ENCODE results near the gene PCDHB15. TPM values are rescaled to one million over a fixed set of nuclear protein-coding genes. Genes with fewer than 3 reads are reported as not detected.
"Not testable (repeated sequence)": the region's sequence is repeated elsewhere in the genome, so short reads cannot be mapped to it uniquely, and the experiment has no call there.

PCDHB15 gene
- total and polyA plus RNA-seq, 12 donors: 2.3 to 10.5 (median 4.6) TPM

GRCh38 chr5:141208478-141208877 lies 36.7 kb upstream of the PCDHB15 start, which contains the start of gene PCDHB12:
Gene PCDHB12 (plus strand): TSS chr5:141208719. CDS start chr5:141208908, 189 bp downstream.
- Histone ChIP-seq H3K27ac (no peak within 1 kb of the TSS), H3K4me1 (peaks cover 0 to 1% (median 0%) of the 10 kb centered on the region in 9 donors), H3K27me3 (peaks cover 0 to 51% (median 15%) of the 10 kb centered on the region in 7 donors), H3K4me3 (peak within 1 kb of the TSS in 6 of 10 donors; percentile 12 to 34 (median 26)), H3K36me3 (peaks cover 0 to 33% (median 0%) of the 10 kb centered on the region in 9 donors), H3K9me3 (peaks cover 0 to 99% (median 39%) of the 10 kb centered on the region in 11 donors)
- intact Hi-C loops (cut with DNase I): loop anchor here in 1 of 10 donors (10.0 kb wide), 1 partner anchor 116 kb away; the partner anchor contains the start of gene TAF7
- TF ChIP-seq, protein P1, sequence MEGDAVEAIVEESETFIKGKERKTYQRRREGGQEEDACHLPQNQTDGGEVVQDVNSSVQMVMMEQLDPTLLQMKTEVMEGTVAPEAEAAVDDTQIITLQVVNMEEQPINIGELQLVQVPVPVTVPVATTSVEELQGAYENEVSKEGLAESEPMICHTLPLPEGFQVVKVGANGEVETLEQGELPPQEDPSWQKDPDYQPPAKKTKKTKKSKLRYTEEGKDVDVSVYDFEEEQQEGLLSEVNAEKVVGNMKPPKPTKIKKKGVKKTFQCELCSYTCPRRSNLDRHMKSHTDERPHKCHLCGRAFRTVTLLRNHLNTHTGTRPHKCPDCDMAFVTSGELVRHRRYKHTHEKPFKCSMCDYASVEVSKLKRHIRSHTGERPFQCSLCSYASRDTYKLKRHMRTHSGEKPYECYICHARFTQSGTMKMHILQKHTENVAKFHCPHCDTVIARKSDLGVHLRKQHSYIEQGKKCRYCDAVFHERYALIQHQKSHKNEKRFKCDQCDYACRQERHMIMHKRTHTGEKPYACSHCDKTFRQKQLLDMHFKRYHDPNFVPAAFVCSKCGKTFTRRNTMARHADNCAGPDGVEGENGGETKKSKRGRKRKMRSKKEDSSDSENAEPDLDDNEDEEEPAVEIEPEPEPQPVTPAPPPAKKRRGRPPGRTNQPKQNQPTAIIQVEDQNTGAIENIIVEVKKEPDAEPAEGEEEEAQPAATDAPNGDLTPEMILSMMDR (IDR thresholded peaks at IDR 0.05): peak in 7 of 9 donors; percentile 21 to 50 (median 32)
- DNase-seq (no peak), ATAC-seq (no peak)
- 18% methylated on average over 11 of the region's 11 CpGs for WGBS, 2 donors

- intact Hi-C loops (cut with DNase I): loop anchor here in 4 of 10 donors (10.0 kb wide), 2 partner anchors 205 to 355 kb away; partner anchors contain the start of genes PCDHGA10 (in 1 of the 4) and PCDHGB7 (in 1 of the 4)
- not testable (repeated sequence) for ATAC-seq
These were observed 34.9 kb upstream of the PCDHB15 start for GRCh38 chr5:141210281-141210680.

GRCh38 chr5:141210849-141211248 lies 34.3 kb upstream of the PCDHB15 start:
- H3K4me1 ChIP-seq, H3K4me3 ChIP-seq, H3K27ac ChIP-seq, ATAC-seq, DNase-seq: not testable (repeated sequence)
- peaks cover 0 to 36% (median 13%) of the 10 kb centered on the region in 7 donors for H3K27me3 ChIP-seq
- H3K36me3 ChIP-seq: peaks cover 0 to 11% (median 0%) of the 10 kb centered on the region in 9 donors
- 21 to 27% methylated on average over 16 to 21 of the region's 27 CpGs for WGBS, 2 donors
- intact Hi-C loops (cut with DNase I): loop anchor here in 4 of 10 donors (10.0 kb wide), 2 partner anchors 204 to 354 kb away; partner anchors contain the start of genes PCDHGA10 (in 1 of the 4) and PCDHGB7 (in 1 of the 4)
- peaks cover 0 to 93% (median 34%) of the 10 kb centered on the region in 11 donors for H3K9me3 ChIP-seq

More at GRCh38 chr5:141210281-141210680, 34.9 kb upstream of the PCDHB15 start:
- H3K4me1 ChIP-seq, DNase-seq, H3K27ac ChIP-seq, H3K4me3 ChIP-seq: not testable (repeated sequence)
- WGBS, 2 donors: 31 to 32% methylated on average over 34 to 39 of the region's 39 CpGs
- Histone ChIP-seq H3K27me3 (peaks cover 0 to 40% (median 13%) of the 10 kb centered on the region in 7 donors), H3K9me3 (peaks cover 0 to 95% (median 37%) of the 10 kb centered on the region in 11 donors), H3K36me3 (peaks cover 0 to 17% (median 0%) of the 10 kb centered on the region in 9 donors)

- peak; percentile 49 to 91 (median 81) for ATAC-seq
- DNase-seq: peak; percentile 42 to 58
- H3K27me3 ChIP-seq: peaks cover 0 to 32% (median 10%) of the 10 kb centered on the region in 7 donors
- intact Hi-C loops (cut with DNase I): loop anchor here in 4 of 10 donors (10.0 kb wide), 2 partner anchors 201 to 351 kb away; partner anchors contain the start of genes PCDHGA10 (in 1 of the 4) and PCDHGB7 (in 1 of the 4)
- H3K36me3 ChIP-seq: peaks cover 0 to 18% (median 0%) of the 10 kb centered on the region in 9 donors
- peak within 1 kb of the TSS in 9 of 10 donors; percentile 16 to 46 (median 38) for H3K4me3 ChIP-seq
- H3K27ac ChIP-seq: peak within 1 kb of the TSS in 1 of 10 donors; percentile 34
- 4 to 12% methylated on average over 13 of the region's 18 CpGs for WGBS, 2 donors
- peaks cover 0 to 93% (median 53%) of the 10 kb centered on the region in 11 donors for H3K9me3 ChIP-seq
- not testable (repeated sequence) for H3K4me1 ChIP-seq
- TF ChIP-seq, protein P1 (IDR thresholded peaks at IDR 0.05): peak in 8 of 9 donors; percentile 13 to 61 (median 47)
These were observed 31.4 kb upstream of the PCDHB15 start, which contains the start of gene PCDHB13 for GRCh38 chr5:141213656-141214339. Gene PCDHB13 (plus strand): TSS chr5:141213919. CDS start chr5:141214124, 205 bp downstream.

GRCh38 chr5:141214583-141214982 lies 30.6 kb upstream of the PCDHB15 start:
- Histone ChIP-seq H3K36me3 (peaks cover 0 to 26% (median 0%) of the 10 kb centered on the region in 9 donors), H3K27me3 (peaks cover 0 to 25% (median 5%) of the 10 kb centered on the region in 7 donors), H3K9me3 (peaks cover 0 to 93% (median 46%) of the 10 kb centered on the region in 11 donors), H3K4me3 (peak overlapping the region in 2 of 10 donors; percentile 5 to 20)
- peak in 2 of 8 donors; percentile 39 to 44 for ATAC-seq
- WGBS, 2 donors: 50 to 51% methylated on average over 10 of the region's 12 CpGs
- DNase-seq, H3K27ac ChIP-seq, H3K4me1 ChIP-seq: not testable (repeated sequence)
- intact Hi-C loops (cut with DNase I): loop anchor here in 4 of 10 donors (10.0 kb wide), 2 partner anchors 200 to 350 kb away; partner anchors contain the start of genes PCDHGA10 (in 1 of the 4) and PCDHGB7 (in 1 of the 4)

DNA sequence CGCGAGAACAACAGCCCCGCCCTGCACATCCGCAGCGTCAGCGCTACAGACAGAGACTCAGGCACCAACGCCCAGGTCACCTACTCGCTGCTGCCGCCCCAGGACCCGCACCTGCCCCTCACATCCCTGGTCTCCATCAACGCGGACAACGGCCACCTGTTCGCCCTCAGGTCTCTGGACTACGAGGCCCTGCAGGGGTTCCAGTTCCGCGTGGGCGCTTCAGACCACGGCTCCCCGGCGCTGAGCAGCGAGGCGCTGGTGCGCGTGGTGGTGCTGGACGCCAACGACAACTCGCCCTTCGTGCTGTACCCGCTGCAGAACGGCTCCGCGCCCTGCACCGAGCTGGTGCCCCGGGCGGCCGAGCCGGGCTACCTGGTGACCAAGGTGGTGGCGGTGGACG lies 29.7 kb upstream of the PCDHB15 start:
- H3K27ac ChIP-seq, DNase-seq, H3K4me1 ChIP-seq, ATAC-seq, H3K4me3 ChIP-seq: not testable (repeated sequence)
- WGBS, 2 donors: 31% methylated on average over 28 to 34 of the region's 40 CpGs
- Histone ChIP-seq H3K36me3 (peaks cover 0 to 29% (median 0%) of the 10 kb centered on the region in 9 donors), H3K27me3 (peaks cover 0 to 19% (median 4%) of the 10 kb centered on the region in 7 donors), H3K9me3 (peaks cover 0 to 93% (median 45%) of the 10 kb centered on the region in 11 donors)
- intact Hi-C loops (cut with DNase I): loop anchor here in 4 of 10 donors (10.0 kb wide), 2 partner anchors 199 to 349 kb away; partner anchors contain the start of genes PCDHGA10 (in 1 of the 4) and PCDHGB7 (in 1 of the 4)

DNA sequence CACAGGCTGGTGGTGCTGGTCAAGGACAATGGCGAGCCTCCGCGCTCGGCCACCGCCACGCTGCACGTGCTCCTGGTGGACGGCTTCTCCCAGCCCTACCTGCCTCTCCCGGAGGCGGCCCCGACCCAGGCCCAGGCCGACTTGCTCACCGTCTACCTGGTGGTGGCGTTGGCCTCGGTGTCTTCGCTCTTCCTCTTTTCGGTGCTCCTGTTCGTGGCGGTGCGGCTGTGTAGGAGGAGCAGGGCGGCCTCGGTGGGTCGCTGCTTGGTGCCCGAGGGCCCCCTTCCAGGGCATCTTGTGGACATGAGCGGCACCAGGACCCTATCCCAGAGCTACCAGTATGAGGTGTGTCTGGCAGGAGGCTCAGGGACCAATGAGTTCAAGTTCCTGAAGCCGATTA lies 29.2 kb upstream of the PCDHB15 start:
- peaks cover 0 to 29% (median 0%) of the 10 kb centered on the region in 9 donors for H3K36me3 ChIP-seq
- H3K27me3 ChIP-seq: peaks cover 0 to 16% (median under 1%) of the 10 kb centered on the region in 7 donors
- H3K4me3 ChIP-seq, DNase-seq, ATAC-seq, H3K4me1 ChIP-seq, H3K27ac ChIP-seq: not testable (repeated sequence)
- 24 to 34% methylated on average over 18 to 21 of the region's 26 CpGs for WGBS, 2 donors
- intact Hi-C loops (cut with DNase I): loop anchor here in 4 of 10 donors (10.0 kb wide), 2 partner anchors 199 to 349 kb away; partner anchors contain the start of genes PCDHGA10 (in 1 of the 4) and PCDHGB7 (in 1 of the 4)
- H3K9me3 ChIP-seq: peaks cover 0 to 94% (median 50%) of the 10 kb centered on the region in 11 donors

Measured in heart right ventricle (tissue), 16 donors.